H1 (cell line): ENCODE results near the gene TNP2. TPM values are rescaled to one million over a fixed set of nuclear protein-coding genes. Genes with fewer than 3 reads are reported as not detected.

ENCODE experiments used
- CTCF ChIA-PET: fragments of 300-600 bp; sonication (Branson Sonifier 250); formaldehyde crosslinking; loops from one replicate; lab custom pipeline; 2021; ENCODE audit not compliant: partially characterized antibody; lab: Charles Lee
- POLR2A ChIA-PET: fragments of 300-600 bp; sonication (Branson Sonifier 250); formaldehyde crosslinking; loops from one replicate; lab custom pipeline; 2021; ENCODE audit warnings: inconsistent platforms; ENCODE audit not compliant: partially characterized antibody; lab: Charles Lee
- DNase-seq, 2 experiments: peaks; one replicate each; pipeline versions ENCODE4 v3.0.0 to v3.0.0-alpha.2; 2010 to 2022; ENCODE audit warnings: low spot score in 2 of 2, low read depth in 1 of 2, mixed read lengths in 1 of 2
- FAIRE-seq: peaks from 2 replicates; lab custom pipeline; 2011; peaks lifted over from hg19 to GRCh38; lab: Jason Lieb, UNC
- H2AFZ ChIP-seq: 2 replicates; pipeline ENCODE4 v1.8.1; 2012; ENCODE audit warnings: low read length, inconsistent platforms
- H2AK5ac ChIP-seq: 2 replicates; pipeline ENCODE4 v1.6.1; 2013; ENCODE audit warnings: low read depth, low read length
- H2BK120ac ChIP-seq: replicated peaks from 2 replicates; pipeline ENCODE3; 2013; ENCODE audit warnings: low read depth, low read length, inconsistent platforms
- H2BK12ac ChIP-seq: 2 replicates; pipeline ENCODE4 v1.6.1; 2013; ENCODE audit warnings: low read depth, low read length
- H2BK15ac ChIP-seq: 2 replicates; pipeline ENCODE4 v1.6.1; 2013; ENCODE audit warnings: low read length
- H2BK20ac ChIP-seq: 2 replicates; pipeline ENCODE4 v1.6.1; 2013; ENCODE audit warnings: low read length
- H2BK5ac ChIP-seq: 2 replicates; pipeline ENCODE4 v1.6.1; 2013; ENCODE audit warnings: low read depth, low read length
- H3K14ac ChIP-seq: 2 replicates; pipeline ENCODE4 v1.6.1; 2013; ENCODE audit warnings: inconsistent platforms; ENCODE audit not compliant: insufficient read length
- H3K18ac ChIP-seq: 2 replicates; pipeline ENCODE4 v1.6.1; 2013; ENCODE audit warnings: low read length; ENCODE audit errors: extremely low read depth
- H3K23ac ChIP-seq: 2 replicates; pipeline ENCODE4 v1.6.1; 2013; ENCODE audit warnings: inconsistent platforms; ENCODE audit not compliant: insufficient read length
- H3K23me2 ChIP-seq: 2 replicates; pipeline ENCODE4 v1.6.1; 2013; ENCODE audit warnings: low read depth, low read length
- H3K27ac ChIP-seq: 2 replicates; pipeline ENCODE4 v1.6.1; 2011; ENCODE audit warnings: low read depth, low read length, inconsistent platforms
- H3K27me3 ChIP-seq, 4 experiments: replicated peaks in 1 of 4; 1 replicate in 1 of 4; 2 replicates in 3 of 4; pipeline versions ENCODE4 v1.6.1 to v1.8.1; 2011 to 2013; ENCODE audit warnings: low read length in 3 of 4, mild to moderate bottlenecking in 3 of 4, inconsistent platforms in 2 of 4, mixed read lengths in 2 of 4, moderate library complexity in 1 of 4; ENCODE audit not compliant: control insufficient read depth in 3 of 4, insufficient read depth in 3 of 4; ENCODE audit errors: extremely low read depth in 1 of 4
- H3K36me3 ChIP-seq, 4 experiments: 2 replicates each; pipeline versions ENCODE4 v1.6.1 to v1.8.1; 2011 to 2013; ENCODE audit warnings: mild to moderate bottlenecking in 4 of 4, low read length in 3 of 4, moderate library complexity in 2 of 4, control low read depth in 1 of 4, inconsistent platforms in 1 of 4; ENCODE audit not compliant: insufficient read depth in 4 of 4, control insufficient read depth in 2 of 4
- H3K4ac ChIP-seq: replicated peaks from 2 replicates; pipeline ENCODE3; 2013; ENCODE audit warnings: low read length, low read depth, mixed read lengths, inconsistent platforms; ENCODE audit not compliant: insufficient read length
- H3K4me1 ChIP-seq, 4 experiments: replicated peaks in 1 of 4; 1 replicate in 1 of 4; 2 replicates in 3 of 4; pipeline versions ENCODE4 v1.6.1 to v1.8.1; 2011 to 2013; ENCODE audit warnings: low read length in 3 of 4, inconsistent platforms in 2 of 4, mixed read lengths in 1 of 4; ENCODE audit not compliant: insufficient read depth in 4 of 4, control insufficient read depth in 3 of 4
- H3K4me2 ChIP-seq, 2 experiments: 2 replicates each; pipeline versions ENCODE4 v1.6.1 to v1.8.1; 2011 to 2013; ENCODE audit warnings: low read depth in 2 of 2, low read length in 2 of 2, control low read depth in 1 of 2, inconsistent platforms in 1 of 2, mild to moderate bottlenecking in 1 of 2; ENCODE audit not compliant: insufficient read depth in 1 of 2
- H3K4me3 ChIP-seq, 4 experiments: fragments of 200-600, 300-600 bp in 1 of 4; sonication (generic), shearing (Covaris generic), sonication (Bioruptor Twin) in 1 of 4; 2 replicates each; pipeline versions ENCODE4 v1.5.1 to v1.8.1; 2011 to 2016; ENCODE audit warnings: low read length in 4 of 4, low read depth in 3 of 4, control low read depth in 2 of 4, inconsistent platforms in 2 of 4, mild to moderate bottlenecking in 2 of 4, mixed read lengths in 1 of 4, moderate library complexity in 1 of 4; ENCODE audit not compliant: insufficient read depth in 2 of 4; ENCODE audit errors: extremely low read depth in 1 of 4
- H3K56ac ChIP-seq: replicated peaks from 2 replicates; pipeline ENCODE3; 2013; ENCODE audit warnings: low read depth, mild to moderate bottlenecking, mixed read lengths, low read length, inconsistent platforms; ENCODE audit not compliant: insufficient read length
- H3K79me1 ChIP-seq: 2 replicates; pipeline ENCODE4 v1.6.1; 2013; ENCODE audit warnings: low read depth, low read length, control low read depth
- H3K79me2 ChIP-seq, 2 experiments: 2 replicates each; pipeline versions ENCODE4 v1.6.1 to v1.8.1; 2012 to 2013; ENCODE audit warnings: low read length in 2 of 2, mild to moderate bottlenecking in 2 of 2, inconsistent platforms in 1 of 2; ENCODE audit not compliant: insufficient read depth in 2 of 2, control insufficient read depth in 1 of 2
- H3K9ac ChIP-seq, 4 experiments: replicated peaks in 1 of 4; 1 replicate in 1 of 4; 2 replicates in 3 of 4; pipeline versions ENCODE4 v1.6.1 to v1.8.1; 2011 to 2013; ENCODE audit warnings: low read depth in 3 of 4, low read length in 3 of 4, control low read depth in 2 of 4, mild to moderate bottlenecking in 2 of 4, moderate library complexity in 2 of 4, inconsistent platforms in 1 of 4; ENCODE audit errors: extremely low read depth in 1 of 4
- H3K9me3 ChIP-seq, 2 experiments: 2 replicates each; pipeline versions ENCODE4 v1.6.1 to v1.8.1; 2012 to 2013; ENCODE audit warnings: mild to moderate bottlenecking in 2 of 2, moderate library complexity in 2 of 2, control low read depth in 1 of 2, inconsistent platforms in 1 of 2, low read depth in 1 of 2, low read length in 1 of 2, mixed read lengths in 1 of 2; ENCODE audit not compliant: insufficient read depth in 2 of 2
- H4K20me1 ChIP-seq, 2 experiments: replicated peaks in 1 of 2; 2 replicates each; pipeline versions ENCODE3 to v1.8.1; 2011 to 2013; ENCODE audit warnings: inconsistent platforms in 2 of 2, low read length in 2 of 2, mild to moderate bottlenecking in 1 of 2; ENCODE audit not compliant: insufficient read depth in 2 of 2, control insufficient read depth in 1 of 2
- H4K5ac ChIP-seq: 2 replicates; pipeline ENCODE4 v1.6.1; 2013; ENCODE audit warnings: low read length, low read depth, mixed read lengths, inconsistent platforms; ENCODE audit not compliant: insufficient read length
- H4K8ac ChIP-seq: 2 replicates; pipeline ENCODE4 v1.8.0; 2013; ENCODE audit warnings: mild to moderate bottlenecking, moderate library complexity, low read length, inconsistent platforms; ENCODE audit not compliant: insufficient read depth; ENCODE audit errors: extremely low read depth
- H4K91ac ChIP-seq: replicated peaks from 2 replicates; pipeline ENCODE3; 2013; ENCODE audit warnings: low read length, mixed read lengths, inconsistent platforms; ENCODE audit not compliant: insufficient read length
- EGR1 ChIP-seq: IDR thresholded peaks from 2 replicates; pipeline ENCODE4 v1.6.1; 2011; ENCODE audit warnings: low read depth, low read length, borderline replicate concordance
- JUND ChIP-seq: IDR thresholded peaks from 2 replicates; pipeline ENCODE4 v1.6.1; 2011; ENCODE audit warnings: mild to moderate bottlenecking, improper control_type of control experiment, low read length
- POLR2A ChIP-seq, 2 experiments: IDR thresholded peaks; 1 replicate in 1 of 2; 2 replicates in 1 of 2; pipeline ENCODE4 v1.6.1; 2011; ENCODE audit warnings: low read depth in 2 of 2, low read length in 2 of 2, mild to moderate bottlenecking in 2 of 2; ENCODE audit errors: control extremely low read depth in 1 of 2
- POLR2AphosphoS5 ChIP-seq: IDR thresholded peaks from 2 replicates; pipeline ENCODE4 v1.6.1; 2011; ENCODE audit warnings: low read depth, low read length
- RFX5 ChIP-seq: IDR thresholded peaks from 2 replicates; pipeline ENCODE4 v1.6.1; 2011; ENCODE audit warnings: low read depth, low read length, improper control_type of control experiment, borderline replicate concordance
- SAP30 ChIP-seq: fragments of 300-600 bp; sonication (generic); IDR thresholded peaks from 2 replicates; pipeline ENCODE4 v1.7.1; 2012; ENCODE audit warnings: low read length, moderate library complexity, mild to moderate bottlenecking, inconsistent platforms; ENCODE audit not compliant: insufficient read depth, insufficient replicate concordance
- SIX5 ChIP-seq: IDR thresholded peaks from 2 replicates; pipeline ENCODE4 v1.6.1; 2011; ENCODE audit warnings: mild to moderate bottlenecking, low read depth, low read length
- WGBS, 2 experiments: shearing (Covaris generic) in 1 of 2; methylation state at CpG; one replicate each; pipeline versions ENCODE4 v1.1.6 to v1.1.7; 2013 to 2015; ENCODE audit warnings: low lambda C conversion rate in 2 of 2, mixed read lengths in 2 of 2, inconsistent platforms in 1 of 2, low coverage in 1 of 2, missing lambda C conversion rate in 1 of 2; ENCODE audit not compliant: insufficient replicate concordance in 2 of 2, insufficient coverage in 1 of 2, insufficient read length in 1 of 2; ENCODE audit errors: extremely low coverage in 1 of 2, missing lambda C conversion rate in 1 of 2; 5-methylcytosine and 5-hydroxymethylcytosine counted together
- polyA plus RNA-seq, 7 experiments: library from polyadenylated mRNA; depleted of rRNA in 3 of 7; stranded (reverse) in 5 of 7; unstranded in 2 of 7; fragments of >200 nt in 5 of 7; fragments of 200-250 nt in 2 of 7; gene quantifications; 1 replicate in 5 of 7; 2 replicates in 1 of 7; 4 replicates in 1 of 7; pipeline versions ENCODE4 v1.2.1 to v1.2.3, GENCODE V29; 2011 to 2013; ENCODE audit warnings: missing spikeins in 2 of 7, mixed read lengths in 2 of 7
- total RNA-seq: library from RNA; stranded (reverse); fragmentation: NEBNext Ultra II Directional; extraction: Animal tissue kit (Norgen Biotek cat#: 25700); gene quantifications from 2 replicates; pipeline ENCODE4 v1.2.1, GENCODE V29; 2021

Gene TNP2
- total and polyA plus RNA-seq, 2 of the 8 experiments (the other 6 are each of a cell fraction or from before 2014, with no cell fraction given): not detected

DNA sequence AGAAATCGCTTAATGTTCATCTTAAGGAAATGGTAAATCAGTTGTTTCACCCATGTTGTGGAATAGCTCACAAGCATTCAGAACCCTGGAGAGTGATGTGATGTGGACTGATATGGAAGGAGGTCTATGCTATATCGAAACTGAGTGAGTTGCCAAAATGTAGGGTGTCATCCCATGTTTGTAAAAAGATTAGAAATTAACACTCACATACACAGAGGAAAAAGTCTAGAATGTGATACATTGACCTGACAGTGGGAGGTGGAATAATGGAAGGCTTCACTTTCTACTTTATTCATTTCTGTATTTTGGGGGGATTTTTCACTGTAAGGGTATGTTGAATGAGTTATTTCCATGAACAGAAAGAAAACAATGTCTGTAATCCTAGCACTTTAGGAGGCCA lies 16.7 kb upstream of the TNP2 start:
- no peaks in the 10 kb centered on the region for H3K79me2 ChIP-seq
- no peak overlapping the region for H2AK5ac ChIP-seq
- H3K4ac ChIP-seq: no peak overlapping the region
- H2AFZ ChIP-seq: no peak overlapping the region
- no peak overlapping the region for H2BK12ac ChIP-seq
- no peak overlapping the region for H3K14ac ChIP-seq
- no peak overlapping the region for H2BK5ac ChIP-seq
- no peak for DNase-seq
- H2BK120ac ChIP-seq: no peak overlapping the region
- H2BK15ac ChIP-seq: no peak overlapping the region
- H3K4me2 ChIP-seq: no peak overlapping the region
- H3K9ac ChIP-seq: no peak overlapping the region
- no peak overlapping the region for H3K56ac ChIP-seq
- H4K8ac ChIP-seq: no peak overlapping the region
- H4K20me1 ChIP-seq: no peaks in the 10 kb centered on the region
- H3K27me3 ChIP-seq: peaks cover 0 to 2% (median 1%) of the 10 kb centered on the region in 4 experiments; a peak in 1 of 7 replicates
- no peaks in the 10 kb centered on the region for H3K23me2 ChIP-seq
- peaks cover 0 to 5% (median 2%) of the 10 kb centered on the region in 4 experiments; a peak in 4 of 7 replicates for H3K4me1 ChIP-seq
- no peak overlapping the region for H4K91ac ChIP-seq
- FAIRE-seq: no peak
- TF ChIP-seq SAP30: no peak
- TF ChIP-seq JUND: no peak
- no peak for TF ChIP-seq RFX5
- no peak for TF ChIP-seq SIX5
- no peak for TF ChIP-seq POLR2AphosphoS5
- TF ChIP-seq POLR2A (IDR thresholded peaks at IDR 0.05; ENCODE audit: control extremely low read depth in 1 of 2, low read depth in 2 of 2, low read length in 2 of 2): no peak
- no peak for TF ChIP-seq EGR1
- no peak overlapping the region for H3K4me3 ChIP-seq
- no peak overlapping the region for H4K5ac ChIP-seq
- no peaks in the 10 kb centered on the region for H3K79me1 ChIP-seq
- H3K18ac ChIP-seq: no peak overlapping the region
- no peaks in the 10 kb centered on the region for H3K36me3 ChIP-seq
- POLR2A ChIA-PET: interaction anchor here (1.0 to 1.7 kb wide), 4 partner anchors 11 to 33 kb away, joined by 3 to 6 read pairs (median 3); partner anchors contain the start of gene SOCS1
- H3K23ac ChIP-seq: no peak overlapping the region
- no peaks in the 10 kb centered on the region; a peak in 1 of 4 replicates for H3K9me3 ChIP-seq
- WGBS, 2 experiments: 95% methylated on average over 2 of the region's 2 CpGs; no CpG with 5 or more reads in 1 of the 2 experiments
- no peak overlapping the region for H2BK20ac ChIP-seq
- CTCF ChIA-PET: interaction anchor here (1.5 to 1.7 kb wide), 2 partner anchors 61 to 70 kb away, joined by 3 to 5 read pairs; no protein-coding TSS in a partner anchor
- no peak overlapping the region for H3K27ac ChIP-seq
